SW480 (cell line): ENCODE measurements around the gene DENND1A.
A peak's percentile ranks its signal among the peaks of the same experiment; 100 is the strongest.
"Not testable (repeated sequence)": the region's sequence is repeated elsewhere in the genome, so short reads cannot be mapped to it uniquely, and the experiment has no call there.

Source experiments
- DNase-seq: peaks from one replicate; pipeline ENCODE4 v3.0.0-alpha.2; 2016; ENCODE audit warnings: low spot score

DENND1A gene

DNA sequence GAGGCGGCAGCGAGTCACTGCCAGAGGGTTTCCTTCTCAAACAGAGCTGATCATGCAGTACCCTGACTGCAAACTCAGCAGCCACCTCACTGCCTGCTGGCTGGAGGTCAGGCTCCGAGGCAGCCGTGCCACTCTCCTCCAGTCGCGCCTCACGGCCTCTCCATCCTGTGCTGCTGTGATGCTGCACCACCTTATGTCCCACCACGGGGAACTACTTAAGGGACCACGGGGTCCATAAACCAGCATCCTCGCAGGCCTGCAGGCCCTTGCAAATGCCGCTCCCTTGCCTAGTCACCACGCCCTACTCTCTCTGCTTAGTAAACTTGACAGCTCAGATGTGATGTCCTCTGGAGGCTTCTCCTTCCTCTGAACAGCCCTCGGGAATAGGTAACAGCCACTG is 474.7 kb downstream of the DENND1A start:
- no peak for DNase-seq

DNA sequence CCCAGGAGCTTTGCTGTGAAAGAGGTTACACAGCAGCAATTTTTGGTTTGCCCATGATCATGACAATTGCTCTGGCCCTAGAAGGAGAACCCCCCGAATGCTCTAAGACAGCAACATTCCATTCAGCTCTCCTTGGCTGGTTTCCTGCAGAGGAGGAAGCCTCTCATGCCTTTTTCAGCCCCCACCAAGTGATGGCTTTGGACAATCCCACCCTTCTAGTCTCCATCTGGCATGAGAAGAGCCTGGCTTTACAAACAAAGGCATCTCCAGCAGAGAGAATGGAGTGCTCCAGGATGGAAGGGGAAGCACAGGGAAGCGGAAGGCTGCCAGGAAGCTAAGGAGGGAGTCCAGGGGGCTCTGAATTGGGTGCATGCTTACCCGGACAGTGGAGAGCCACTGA is 475.6 kb downstream of the DENND1A start:
- no peak for DNase-seq

- no peak for DNase-seq
Measured at GRCh38 chr9:123453831-123454321, 476.1 kb downstream of the DENND1A start.

- DNase-seq = no peak
Measured at GRCh38 chr9:123453076-123453667, 476.8 kb downstream of the DENND1A start.

DNA sequence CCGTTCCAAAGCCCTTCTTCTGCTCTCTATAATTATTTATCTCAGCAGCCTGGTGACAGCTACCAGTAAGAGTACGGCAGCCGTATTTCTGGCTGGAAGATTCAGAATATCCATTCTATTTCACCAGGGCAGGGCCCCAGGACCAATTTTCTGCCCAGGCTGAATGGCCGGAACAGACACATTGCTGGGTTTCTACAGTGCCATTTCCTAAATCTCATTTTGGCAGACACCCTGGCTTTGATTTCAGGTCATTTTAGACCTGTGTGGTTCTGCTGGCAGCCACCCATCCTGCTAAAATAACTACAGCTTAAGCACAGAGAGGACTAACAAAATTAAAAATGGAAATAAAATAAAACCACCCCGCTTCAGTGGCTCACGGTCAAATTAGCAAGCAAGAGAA is 478.9 kb downstream of the DENND1A start:
- DNase-seq = no peak

DNA sequence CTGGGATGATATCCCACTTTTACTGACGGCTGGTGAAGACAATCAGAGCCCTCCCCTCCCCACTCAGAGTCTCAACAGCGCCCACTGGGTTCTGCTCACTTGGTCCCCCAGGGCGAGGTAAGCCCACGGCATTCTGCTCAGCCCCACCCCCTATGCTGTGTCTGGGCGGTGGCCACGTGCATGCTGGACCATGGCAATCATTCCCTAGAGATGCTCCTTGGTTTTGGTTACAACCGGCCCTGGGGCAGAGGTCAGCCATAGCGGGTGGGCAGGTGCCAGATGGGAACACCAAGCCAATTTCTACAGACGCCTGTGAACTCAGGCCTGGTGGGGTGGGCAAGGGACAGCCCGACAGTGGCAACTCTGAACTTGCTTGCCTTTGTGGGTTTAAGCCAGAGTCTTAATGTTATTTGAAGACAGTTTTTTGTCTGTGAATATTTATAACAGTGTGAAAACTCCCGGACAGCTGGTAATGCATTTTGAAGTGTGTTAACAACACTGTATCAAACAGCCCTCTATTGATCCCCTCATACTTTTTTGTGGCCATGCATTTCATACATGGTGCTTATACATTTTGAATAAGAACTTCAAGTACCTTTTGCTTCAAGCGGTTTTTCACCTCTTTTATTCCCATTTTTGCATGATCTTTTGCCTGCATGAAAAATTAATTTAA is 479.7 kb downstream of the DENND1A start:
- no peak for DNase-seq

DNA sequence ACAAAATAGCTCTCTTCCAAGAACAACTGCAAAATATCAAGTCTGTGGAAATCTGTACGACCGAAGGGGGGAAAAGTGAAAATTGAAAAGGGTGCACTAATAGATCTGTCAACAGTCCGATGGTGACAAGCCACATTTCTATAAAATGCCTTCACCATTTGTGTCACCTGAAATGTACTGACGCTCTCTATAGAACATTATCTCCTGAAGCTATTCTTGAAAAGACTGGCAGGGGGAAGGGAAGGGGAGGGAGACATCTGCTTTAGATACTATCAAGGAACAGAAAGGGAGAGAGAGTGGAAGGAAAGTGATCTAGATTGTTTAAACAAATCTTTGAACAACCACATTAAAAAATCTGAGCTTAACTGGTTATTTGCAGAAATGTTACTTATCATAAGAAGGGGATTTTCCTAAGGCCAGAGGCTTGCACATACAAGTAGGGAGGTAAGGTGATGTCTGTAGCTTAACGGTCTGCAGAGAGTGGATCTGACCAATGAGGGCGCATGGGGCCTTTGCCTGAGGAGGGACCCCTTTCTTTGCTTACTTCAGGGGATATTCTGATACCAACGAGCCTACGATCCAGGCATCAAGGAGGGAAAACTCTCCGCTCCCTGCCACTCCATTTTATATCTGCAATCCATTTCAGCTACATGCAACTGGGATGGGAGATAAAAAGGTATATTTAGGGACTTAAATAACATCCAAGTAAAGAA is 481.8 kb downstream of the DENND1A start:
- no peak for DNase-seq

GRCh38 chr9:123445981-123446610 is 483.8 kb downstream of the DENND1A start:
- peak; percentile 85 for DNase-seq

GRCh38 chr9:123445116-123445515 is 484.8 kb downstream of the DENND1A start:
- no peak for DNase-seq

DNA sequence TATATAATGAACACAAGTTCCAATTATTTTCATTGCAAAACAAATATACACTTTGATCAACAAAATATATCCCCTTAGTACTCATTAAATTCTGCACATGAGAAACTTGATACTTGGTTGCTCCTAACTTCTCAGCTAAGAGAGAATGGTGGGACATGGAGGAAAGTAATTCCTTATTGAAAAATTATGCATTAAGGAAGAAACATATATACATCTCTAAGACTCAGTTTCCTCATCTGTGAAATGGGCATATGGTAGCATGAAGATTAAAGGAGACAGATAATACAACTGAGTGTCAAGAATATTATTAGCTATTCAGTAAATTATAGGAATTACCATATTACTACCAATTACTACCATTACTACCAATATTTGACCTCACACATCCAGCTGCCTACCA is 488.2 kb downstream of the DENND1A start:
- DNase-seq = no peak

- DNase-seq = no peak
Measured at GRCh38 chr9:123440256-123440655, 489.7 kb downstream of the DENND1A start.

GRCh38 chr9:123438821-123439220 is 491.1 kb downstream of the DENND1A start:
- no peak for DNase-seq

DNA sequence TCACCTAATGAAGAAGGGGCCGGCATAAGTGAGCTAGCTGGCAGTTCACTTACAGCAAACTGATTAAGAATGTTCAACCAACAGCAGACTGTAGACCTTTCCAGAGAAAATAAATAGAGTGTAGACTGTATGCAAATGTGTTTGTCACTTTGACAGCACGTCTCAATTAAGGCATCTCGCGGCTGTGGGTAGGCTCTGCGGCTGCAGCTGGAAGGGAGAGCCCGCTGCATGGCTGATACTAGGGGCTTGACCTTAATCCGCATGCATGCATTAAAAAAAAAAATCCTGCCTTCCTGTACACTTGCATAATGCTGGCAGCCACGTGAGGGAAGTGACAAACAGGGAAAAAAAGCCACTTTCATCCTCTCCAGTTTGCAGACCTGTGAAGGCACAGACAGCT is 491.6 kb downstream of the DENND1A start:
- DNase-seq = peak; percentile 14

GRCh38 chr9:123437201-123437600 is 492.7 kb downstream of the DENND1A start:
- DNase-seq = no peak

DNA sequence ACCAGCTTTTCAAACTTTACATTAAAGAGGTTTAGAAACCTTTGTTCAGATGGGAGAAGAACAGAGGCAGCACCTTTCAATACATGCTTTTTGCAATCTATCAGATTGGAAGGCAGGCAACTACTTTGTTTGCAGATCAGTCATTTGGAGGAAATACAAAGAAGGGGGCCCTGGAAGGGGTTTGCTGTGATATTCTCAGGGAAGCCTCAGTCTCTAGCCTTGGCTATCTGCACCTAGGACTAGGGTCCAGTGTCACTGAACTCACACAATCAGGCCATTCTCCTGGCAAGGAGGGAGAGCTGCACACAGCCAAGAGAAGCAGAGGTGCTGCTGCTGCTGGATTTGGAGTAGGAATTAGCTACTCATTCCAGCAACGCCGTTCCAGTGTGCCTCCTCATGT is 494.5 kb downstream of the DENND1A start:
- no peak for DNase-seq

- DNase-seq = peak; percentile 16
Measured at GRCh38 chr9:123434619-123435240, 495.2 kb downstream of the DENND1A start.

GRCh38 chr9:123432331-123433236 is 497.3 kb downstream of the DENND1A start:
- DNase-seq = no peak

GRCh38 chr9:123431581-123431980 is 498.3 kb downstream of the DENND1A start:
- no peak for DNase-seq

- DNase-seq = not testable (repeated sequence)
Measured at GRCh38 chr9:123428450-123428849, 501.5 kb downstream of the DENND1A start.

- DNase-seq = peak; percentile 13
Measured at GRCh38 chr9:123426406-123426805, 503.5 kb downstream of the DENND1A start.

DNA sequence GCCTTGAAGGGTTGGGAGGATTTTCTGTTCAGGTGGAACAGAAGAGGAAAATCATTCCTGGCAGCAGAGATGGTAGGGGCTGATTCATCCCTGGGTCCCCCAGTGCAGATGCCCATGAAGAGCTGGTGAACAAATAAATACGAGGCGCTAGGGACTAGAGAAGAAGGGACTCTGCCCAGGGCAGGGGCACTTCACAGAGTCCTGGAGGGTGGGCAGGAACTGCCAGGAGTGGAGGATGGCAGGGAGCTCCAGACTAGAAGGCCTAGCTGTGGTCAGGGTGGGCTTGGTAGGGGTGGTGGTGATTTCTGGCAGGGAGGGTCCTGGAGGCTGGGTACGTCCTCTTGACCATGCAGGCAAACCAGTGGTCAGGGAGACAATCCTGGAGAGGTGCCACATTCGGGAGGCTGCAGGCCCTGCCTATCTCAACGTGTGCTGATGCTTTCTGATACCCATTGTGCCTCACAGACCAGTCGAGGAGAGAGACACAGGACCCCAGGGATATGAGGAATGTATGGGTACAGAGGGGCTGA is 504.0 kb downstream of the DENND1A start:
- DNase-seq = no peak
